ENCODE results near the gene COL11A1.

COL11A1 gene

DNA sequence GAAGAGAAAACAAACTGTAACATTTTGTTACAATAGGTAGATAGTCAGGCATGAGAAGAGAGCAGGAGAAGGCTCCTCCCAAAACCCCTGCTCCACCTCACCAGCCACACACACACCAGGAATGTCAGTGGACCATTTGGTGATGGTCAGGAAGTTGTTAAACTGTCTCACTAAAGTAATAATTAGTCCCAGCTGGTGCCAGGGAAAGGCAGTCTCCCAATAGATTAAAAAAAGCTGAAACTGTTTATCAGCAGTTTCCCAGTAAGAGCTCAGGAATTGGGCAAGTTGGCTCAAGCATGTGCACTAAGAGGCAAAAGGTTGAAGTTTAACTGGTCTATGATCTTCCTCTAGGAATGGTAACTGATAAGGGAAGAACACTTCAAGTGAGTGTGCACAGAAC lies 249.6 kb downstream of the COL11A1 start:
- no peak overlapping the region for H3K4me3 ChIP-seq (ENCODE audit: low read depth, low read length)
- no peaks in the 10 kb centered on the region for H3K27me3 ChIP-seq (ENCODE audit: insufficient read depth, low read depth, severe bottlenecking)
- TF ChIP-seq, protein P1, sequence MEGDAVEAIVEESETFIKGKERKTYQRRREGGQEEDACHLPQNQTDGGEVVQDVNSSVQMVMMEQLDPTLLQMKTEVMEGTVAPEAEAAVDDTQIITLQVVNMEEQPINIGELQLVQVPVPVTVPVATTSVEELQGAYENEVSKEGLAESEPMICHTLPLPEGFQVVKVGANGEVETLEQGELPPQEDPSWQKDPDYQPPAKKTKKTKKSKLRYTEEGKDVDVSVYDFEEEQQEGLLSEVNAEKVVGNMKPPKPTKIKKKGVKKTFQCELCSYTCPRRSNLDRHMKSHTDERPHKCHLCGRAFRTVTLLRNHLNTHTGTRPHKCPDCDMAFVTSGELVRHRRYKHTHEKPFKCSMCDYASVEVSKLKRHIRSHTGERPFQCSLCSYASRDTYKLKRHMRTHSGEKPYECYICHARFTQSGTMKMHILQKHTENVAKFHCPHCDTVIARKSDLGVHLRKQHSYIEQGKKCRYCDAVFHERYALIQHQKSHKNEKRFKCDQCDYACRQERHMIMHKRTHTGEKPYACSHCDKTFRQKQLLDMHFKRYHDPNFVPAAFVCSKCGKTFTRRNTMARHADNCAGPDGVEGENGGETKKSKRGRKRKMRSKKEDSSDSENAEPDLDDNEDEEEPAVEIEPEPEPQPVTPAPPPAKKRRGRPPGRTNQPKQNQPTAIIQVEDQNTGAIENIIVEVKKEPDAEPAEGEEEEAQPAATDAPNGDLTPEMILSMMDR (IDR thresholded peaks at IDR 0.05; ENCODE audit: low read depth, low read length), result no peak
- H3K27ac ChIP-seq, result no peak overlapping the region
- DNase-seq, result no peak
- H3K9me3 ChIP-seq (ENCODE audit: severe bottlenecking), result no peaks in the 10 kb centered on the region
- H3K36me3 ChIP-seq, result no peaks in the 10 kb centered on the region

DNA sequence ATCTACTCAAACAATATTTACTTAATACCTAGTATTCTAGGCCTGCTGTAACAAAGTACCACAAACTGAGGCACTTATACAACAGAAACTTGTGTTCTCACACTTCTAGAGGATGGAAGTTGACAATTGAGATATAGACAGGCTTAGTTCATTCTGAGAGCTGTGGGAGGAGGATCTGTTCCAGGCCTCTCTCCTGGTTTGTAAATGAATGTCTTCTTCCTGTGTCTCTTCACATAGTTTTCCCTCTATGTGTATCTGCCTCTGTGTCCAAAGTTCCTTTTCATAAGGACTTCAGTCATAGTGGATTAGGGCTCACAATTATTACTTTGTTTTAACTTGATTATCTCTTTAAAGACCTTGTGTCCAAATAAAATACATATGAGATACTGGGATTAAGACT lies 251.1 kb downstream of the COL11A1 start:
- Histone ChIP-seq H3K27me3 (ENCODE audit: insufficient read depth, low read depth, severe bottlenecking) (no peaks in the 10 kb centered on the region), H3K9me3 (ENCODE audit: severe bottlenecking) (no peaks in the 10 kb centered on the region), H3K36me3 (no peaks in the 10 kb centered on the region), H3K4me3 (ENCODE audit: low read depth, low read length) (no peak overlapping the region), H3K27ac (no peak overlapping the region)
- TF ChIP-seq, protein P1 (IDR thresholded peaks at IDR 0.05; ENCODE audit: low read depth, low read length), result no peak
- no peak for DNase-seq

- DNase-seq, result no peak
- Histone ChIP-seq H3K27me3 (ENCODE audit: insufficient read depth, low read depth, severe bottlenecking) (no peaks in the 10 kb centered on the region), H3K27ac (no peak overlapping the region), H3K36me3 (no peaks in the 10 kb centered on the region), H3K4me3 (ENCODE audit: low read depth, low read length) (no peak overlapping the region), H3K9me3 (ENCODE audit: severe bottlenecking) (no peaks in the 10 kb centered on the region)
- TF ChIP-seq, protein P1 (IDR thresholded peaks at IDR 0.05; ENCODE audit: low read depth, low read length), result no peak
These were observed 254.6 kb downstream of the COL11A1 start for GRCh38 chr1:102853701-102854187.

- no peaks in the 10 kb centered on the region for H3K9me3 ChIP-seq (ENCODE audit: severe bottlenecking)
- H3K27ac ChIP-seq, result no peak overlapping the region
- H3K4me3 ChIP-seq (ENCODE audit: low read depth, low read length), result no peak overlapping the region
- no peaks in the 10 kb centered on the region for H3K27me3 ChIP-seq (ENCODE audit: insufficient read depth, low read depth, severe bottlenecking)
- no peak for DNase-seq
- TF ChIP-seq, protein P1 (IDR thresholded peaks at IDR 0.05; ENCODE audit: low read depth, low read length), result no peak
- no peaks in the 10 kb centered on the region for H3K36me3 ChIP-seq
These were observed 255.2 kb downstream of the COL11A1 start for GRCh38 chr1:102853136-102853535.

DNA sequence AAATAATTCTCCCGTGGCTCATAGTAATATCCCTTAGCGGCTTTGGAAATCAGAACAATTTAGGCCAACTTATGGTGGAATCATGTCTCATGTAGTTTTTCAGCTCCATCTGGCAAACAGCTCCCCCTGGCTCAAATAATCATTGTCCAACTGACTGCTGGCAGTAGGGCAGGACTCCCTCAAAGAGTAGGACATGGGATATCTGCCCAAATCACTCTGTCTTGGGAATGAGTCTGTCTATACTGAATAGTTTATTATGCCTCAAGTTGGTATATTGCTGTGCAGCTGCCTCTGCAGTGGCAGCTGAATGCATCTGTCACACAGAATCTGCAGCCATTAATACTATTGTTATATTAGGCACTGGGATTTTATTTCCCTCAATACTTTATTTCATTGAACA lies 255.7 kb downstream of the COL11A1 start:
- H3K36me3 ChIP-seq, result no peaks in the 10 kb centered on the region
- no peaks in the 10 kb centered on the region for H3K27me3 ChIP-seq (ENCODE audit: insufficient read depth, low read depth, severe bottlenecking)
- DNase-seq, result no peak
- H3K9me3 ChIP-seq (ENCODE audit: severe bottlenecking), result no peaks in the 10 kb centered on the region
- no peak overlapping the region for H3K27ac ChIP-seq
- no peak overlapping the region for H3K4me3 ChIP-seq (ENCODE audit: low read depth, low read length)
- TF ChIP-seq, protein P1 (IDR thresholded peaks at IDR 0.05; ENCODE audit: low read depth, low read length), result no peak

DNA sequence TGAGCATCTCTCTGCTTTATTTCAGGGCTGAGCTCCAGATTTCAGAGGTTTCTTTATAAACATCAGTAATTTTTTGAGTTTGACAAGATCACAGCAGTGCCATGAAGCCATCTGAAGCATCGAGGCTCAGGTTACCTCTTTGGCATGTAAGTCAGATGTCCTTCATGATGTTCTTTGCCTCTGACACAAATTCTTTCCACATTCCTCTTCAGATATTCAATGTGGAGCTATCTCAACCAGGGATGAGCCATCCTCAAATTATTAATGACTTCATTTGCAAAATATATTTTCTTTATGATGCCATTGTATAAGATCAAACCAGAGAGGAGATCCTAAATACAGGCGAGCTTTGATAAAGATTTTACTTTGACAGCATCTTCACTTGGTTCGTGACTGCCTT lies 256.7 kb downstream of the COL11A1 start:
- no peaks in the 10 kb centered on the region for H3K36me3 ChIP-seq
- H3K9me3 ChIP-seq (ENCODE audit: severe bottlenecking), result no peaks in the 10 kb centered on the region
- TF ChIP-seq, protein P1 (IDR thresholded peaks at IDR 0.05; ENCODE audit: low read depth, low read length), result no peak
- no peaks in the 10 kb centered on the region for H3K27me3 ChIP-seq (ENCODE audit: insufficient read depth, low read depth, severe bottlenecking)
- H3K4me3 ChIP-seq (ENCODE audit: low read depth, low read length), result no peak overlapping the region
- no peak overlapping the region for H3K27ac ChIP-seq
- no peak for DNase-seq
